Loucy (cell line): ENCODE results near the gene VAMP1.
"Not testable (repeated sequence)": the region's sequence is repeated elsewhere in the genome, so short reads cannot be mapped to it uniquely, and the experiment has no call there.

ENCODE experiments used
- EZH2phosphoT487 ChIP-seq: fragments of 200-600 bp; IDR thresholded peaks from 2 replicates; pipeline ENCODE4 v1.6.1; 2018; ENCODE audit warnings: antibody characterized with exemption, mild to moderate bottlenecking, moderate library complexity, borderline replicate concordance
- TF ChIP-seq, protein P1 (sequence below): fragments of 200-600 bp; sonication (generic); conservative IDR thresholded peaks from 2 replicates; pipeline ENCODE4 v1.5.1; 2014; ENCODE audit warnings: mild to moderate bottlenecking, antibody characterized with exemption, low read length

DNA sequence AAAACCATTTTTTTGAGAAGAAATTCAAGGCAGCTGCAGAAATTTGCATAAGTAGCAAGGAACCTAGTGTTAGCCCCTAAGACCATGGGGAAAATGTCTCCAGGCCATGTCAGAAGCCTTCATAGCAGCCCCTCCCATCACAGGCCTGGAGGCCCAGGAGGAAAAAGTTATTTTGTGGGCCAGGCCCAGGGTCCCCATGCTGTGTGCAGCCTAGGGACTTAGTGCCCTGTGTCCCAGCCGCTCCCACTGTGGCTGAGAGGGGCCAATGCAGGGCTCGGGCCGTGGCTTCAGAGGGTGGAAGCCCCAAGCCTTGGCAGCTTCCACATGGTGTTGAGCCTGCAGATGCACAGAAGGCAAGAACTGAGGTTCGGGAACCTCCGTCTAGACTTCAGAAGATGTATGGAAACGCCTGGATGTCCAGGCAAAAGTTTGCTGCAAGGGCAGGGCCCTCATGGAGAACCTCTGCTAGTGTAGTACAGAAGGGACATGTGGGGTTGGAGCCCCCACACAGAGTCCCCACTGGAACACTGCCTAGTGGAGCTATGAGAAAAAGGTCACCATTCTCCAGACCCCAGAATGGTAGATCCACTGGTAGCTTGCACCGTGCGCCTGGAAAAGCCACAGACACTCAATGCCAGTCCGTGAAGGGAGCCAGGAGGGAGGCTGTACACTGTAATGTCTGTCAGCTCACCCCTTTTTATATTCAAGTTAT is 2.8 kb downstream of the VAMP1 start:
- TF ChIP-seq, protein P1, sequence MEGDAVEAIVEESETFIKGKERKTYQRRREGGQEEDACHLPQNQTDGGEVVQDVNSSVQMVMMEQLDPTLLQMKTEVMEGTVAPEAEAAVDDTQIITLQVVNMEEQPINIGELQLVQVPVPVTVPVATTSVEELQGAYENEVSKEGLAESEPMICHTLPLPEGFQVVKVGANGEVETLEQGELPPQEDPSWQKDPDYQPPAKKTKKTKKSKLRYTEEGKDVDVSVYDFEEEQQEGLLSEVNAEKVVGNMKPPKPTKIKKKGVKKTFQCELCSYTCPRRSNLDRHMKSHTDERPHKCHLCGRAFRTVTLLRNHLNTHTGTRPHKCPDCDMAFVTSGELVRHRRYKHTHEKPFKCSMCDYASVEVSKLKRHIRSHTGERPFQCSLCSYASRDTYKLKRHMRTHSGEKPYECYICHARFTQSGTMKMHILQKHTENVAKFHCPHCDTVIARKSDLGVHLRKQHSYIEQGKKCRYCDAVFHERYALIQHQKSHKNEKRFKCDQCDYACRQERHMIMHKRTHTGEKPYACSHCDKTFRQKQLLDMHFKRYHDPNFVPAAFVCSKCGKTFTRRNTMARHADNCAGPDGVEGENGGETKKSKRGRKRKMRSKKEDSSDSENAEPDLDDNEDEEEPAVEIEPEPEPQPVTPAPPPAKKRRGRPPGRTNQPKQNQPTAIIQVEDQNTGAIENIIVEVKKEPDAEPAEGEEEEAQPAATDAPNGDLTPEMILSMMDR: not testable (repeated sequence)
- not testable (repeated sequence) for TF ChIP-seq EZH2phosphoT487
